Tibial artery (tissue), 4 donors: Measurements from ENCODE around the gene HCN3.

ENCODE experiments used
- DNase-seq, 2 donors: peaks; one replicate each; pipeline ENCODE4 v3.0.0-alpha.2; 2019
- H3K27ac ChIP-seq, 2 donors: fragments of 200-600 bp; sonication (generic) in 1 of 2; 1 replicate in 1 of 2; 2 replicates in 1 of 2; pipeline ENCODE4 v1.5.1; 2018 to 2019; ENCODE audit warnings: mild to moderate bottlenecking in 1 of 2
- H3K27me3 ChIP-seq, 2 donors: fragments of 200-600 bp; sonication (generic) in 1 of 2; one replicate each; pipeline versions ENCODE4 v1.5.1 to v1.6.0; 2016 to 2019
- H3K36me3 ChIP-seq, 3 donors: fragments of 200-600 bp; sonication (generic) in 2 of 3; one replicate each; pipeline ENCODE4 v1.5.1; 2016 to 2019; ENCODE audit warnings: mild to moderate bottlenecking in 2 of 3
- H3K4me1 ChIP-seq, 4 donors: fragments of 200-600 bp; sonication (generic) in 2 of 4; 1 replicate in 3 of 4; 2 replicates in 1 of 4; pipeline ENCODE4 v1.5.1; 2016 to 2019
- H3K4me3 ChIP-seq, 2 donors: fragments of 200-600 bp; sonication (generic) in 1 of 2; 1 replicate in 1 of 2; 2 replicates in 1 of 2; pipeline ENCODE4 v1.5.1; 2018 to 2019; ENCODE audit warnings: mild to moderate bottlenecking in 2 of 2
- H3K9me3 ChIP-seq, 3 donors: fragments of 200-600 bp; sonication (generic) in 1 of 3; one replicate each; pipeline ENCODE4 v1.5.1; 2016 to 2019
- CTCF ChIP-seq, 2 experiments: fragments of 200-600 bp in 1 of 2; fragments of 450-650 bp in 1 of 2; IDR thresholded peaks; one replicate each; pipeline ENCODE4 v1.5.1; 2017 to 2019; ENCODE audit warnings: antibody characterized with exemption in 2 of 2, mild to moderate bottlenecking in 1 of 2, moderate library complexity in 1 of 2
- intact Hi-C: fragments of 100-400 bp; cut with DNase I; formaldehyde crosslinking; loops from one replicate; pipeline ENCODE4 v1.15.0; 2023; ENCODE audit warnings: low total_unique reads

HCN3 gene

GRCh38 chr1:155277902-155278688, 832 bp downstream of the HCN3 start:
- peak overlapping the region; percentile 60 to 66 for H3K27ac ChIP-seq
- intact Hi-C loops: loop anchor here (5.0 to 10.0 kb wide), 3 partner anchors 44 to 314 kb away; partner anchors contain the start of genes ASH1L and RUSC1

DNA sequence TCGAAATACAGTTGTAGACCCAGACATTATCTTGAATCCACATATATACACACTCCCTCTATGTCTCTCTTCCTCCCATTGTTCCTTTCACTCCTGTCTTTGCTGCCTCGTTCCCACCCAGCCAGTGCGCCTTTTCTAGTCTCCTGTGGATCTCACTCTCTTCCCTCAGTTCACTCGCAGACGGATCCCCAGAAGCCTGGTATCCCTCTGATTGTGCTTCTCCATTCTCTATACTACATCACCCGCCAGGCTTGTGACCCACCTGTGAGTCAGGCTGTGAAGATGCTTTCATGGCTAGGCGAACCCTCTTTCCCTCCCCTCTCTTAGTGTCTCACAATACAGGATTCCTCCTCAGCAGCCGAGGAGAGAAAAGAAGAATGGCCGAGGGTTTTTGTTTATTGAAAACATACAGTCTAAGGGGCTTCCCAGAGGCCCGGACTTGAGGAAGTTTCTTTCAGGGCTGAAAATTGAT, 1.5 kb downstream of the HCN3 start:
- DNase-seq: no peak
- Histone ChIP-seq H3K27ac (no peak overlapping the region), H3K4me1 (peaks cover 16 to 23% (median 20%) of the 10 kb centered on the region in 4 donors), H3K36me3 (no peaks in the 10 kb centered on the region), H3K4me3 (peak overlapping the region in 1 of 2 donors; percentile 77), H3K9me3 (no peaks in the 10 kb centered on the region), H3K27me3 (no peaks in the 10 kb centered on the region)
- no peak for TF ChIP-seq CTCF (IDR thresholded peaks at IDR 0.05)
- intact Hi-C loops: loop anchor here (5.0 to 10.0 kb wide), 3 partner anchors 44 to 314 kb away; partner anchors contain the start of genes ASH1L and RUSC1

More at GRCh38 chr1:155277902-155278688, 832 bp downstream of the HCN3 start:
- peak overlapping the region; percentile 59 to 77 for H3K4me3 ChIP-seq
- peaks cover 17 to 24% (median 20%) of the 10 kb centered on the region in 4 donors for H3K4me1 ChIP-seq
- TF ChIP-seq CTCF (IDR thresholded peaks at IDR 0.05): peak in 1 of 2 experiments; percentile 28
- no peaks in the 10 kb centered on the region for H3K27me3 ChIP-seq
- peak; percentile 53 to 75 for DNase-seq
- H3K9me3 ChIP-seq: no peaks in the 10 kb centered on the region
- no peaks in the 10 kb centered on the region for H3K36me3 ChIP-seq

DNA sequence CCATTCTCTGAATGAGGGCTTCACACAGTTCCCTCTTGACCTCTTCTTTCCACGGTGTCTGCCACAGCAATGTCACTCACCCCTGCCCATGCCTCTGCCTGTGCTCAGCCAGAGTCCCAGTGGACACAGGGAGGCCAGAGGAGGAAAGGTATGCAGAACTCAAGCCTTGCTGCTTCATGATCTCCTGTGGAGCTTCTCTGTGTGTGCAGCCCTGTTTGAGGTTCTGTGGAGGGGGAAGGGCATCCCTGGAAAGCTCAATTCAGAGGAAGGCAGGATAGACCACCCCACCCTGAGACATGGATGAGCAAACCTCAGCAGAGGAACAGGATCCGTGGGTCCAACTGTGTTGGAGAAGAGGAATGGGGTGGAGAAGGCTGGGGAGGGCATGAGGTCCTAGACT, 2.0 kb downstream of the HCN3 start:
- TF ChIP-seq CTCF (IDR thresholded peaks at IDR 0.05): no peak
- intact Hi-C loops: loop anchor here (5.0 to 10.0 kb wide), 3 partner anchors 43 to 313 kb away; partner anchors contain the start of genes ASH1L and RUSC1
- Histone ChIP-seq H3K36me3 (no peaks in the 10 kb centered on the region), H3K27ac (no peak overlapping the region), H3K27me3 (no peaks in the 10 kb centered on the region), H3K4me1 (peaks cover 13 to 20% (median 16%) of the 10 kb centered on the region in 4 donors), H3K9me3 (no peaks in the 10 kb centered on the region), H3K4me3 (no peak overlapping the region)
- DNase-seq: no peak

- peaks cover 7 to 12% (median 9%) of the 10 kb centered on the region in 4 donors for H3K4me1 ChIP-seq
- no peak overlapping the region for H3K27ac ChIP-seq
- DNase-seq: no peak
- H3K9me3 ChIP-seq: no peaks in the 10 kb centered on the region
- intact Hi-C loops: no loop called here
- no peak for TF ChIP-seq CTCF (IDR thresholded peaks at IDR 0.05)
- no peak overlapping the region for H3K4me3 ChIP-seq
- H3K27me3 ChIP-seq: no peaks in the 10 kb centered on the region
- H3K36me3 ChIP-seq: no peaks in the 10 kb centered on the region
Measured at GRCh38 chr1:155282488-155283091, 5.3 kb downstream of the HCN3 start.

DNA sequence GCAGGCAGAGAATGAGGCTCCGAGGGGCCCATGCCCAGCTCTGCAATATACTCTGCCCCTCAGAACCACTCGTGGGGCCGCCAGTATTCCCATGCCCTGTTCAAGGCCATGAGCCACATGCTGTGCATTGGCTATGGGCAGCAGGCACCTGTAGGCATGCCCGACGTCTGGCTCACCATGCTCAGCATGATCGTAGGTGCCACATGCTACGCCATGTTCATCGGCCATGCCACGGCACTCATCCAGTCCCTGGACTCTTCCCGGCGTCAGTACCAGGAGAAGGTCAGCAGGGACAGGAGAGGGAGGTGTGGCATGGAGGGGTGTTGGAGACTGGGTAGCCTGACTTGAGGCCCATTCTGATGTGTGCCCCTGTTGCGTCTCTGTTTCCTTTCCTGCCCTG, 7.2 kb downstream of the HCN3 start:
- Histone ChIP-seq H3K9me3 (no peaks in the 10 kb centered on the region), H3K27ac (no peak overlapping the region), H3K27me3 (no peaks in the 10 kb centered on the region), H3K36me3 (peaks cover 0 to 5% (median 0%) of the 10 kb centered on the region in 3 donors), H3K4me3 (no peak overlapping the region), H3K4me1 (no peaks in the 10 kb centered on the region)
- TF ChIP-seq CTCF (IDR thresholded peaks at IDR 0.05): no peak
- intact Hi-C loops: no loop called here
- DNase-seq: no peak
